Testis (tissue), 3 donors: Measurements from ENCODE around the gene ZMAT2. TPM values are rescaled to one million over a fixed set of nuclear protein-coding genes. Genes with fewer than 3 reads are reported as not detected.
A peak's percentile ranks its signal among the peaks of the same experiment; 100 is the strongest.

Experiments used
- DNase-seq: peaks from one replicate; pipeline ENCODE4 v3.0.0-alpha.2; 2019
- H3K27ac ChIP-seq, 2 donors: fragments of 200-600 bp; sonication (generic); one replicate each; pipeline ENCODE4 v1.5.1; 2019
- H3K27me3 ChIP-seq: fragments of 200-600 bp; sonication (generic); one replicate; pipeline ENCODE4 v1.5.1; 2019
- H3K36me3 ChIP-seq: fragments of 200-600 bp; sonication (generic); one replicate; pipeline ENCODE4 v1.5.1; 2017; ENCODE audit warnings: low read depth; ENCODE audit errors: missing control alignments
- H3K4me1 ChIP-seq: fragments of 200-600 bp; sonication (generic); one replicate; pipeline ENCODE4 v1.5.1; 2019
- H3K4me3 ChIP-seq, 2 donors: fragments of 200-600 bp; sonication (generic); one replicate each; pipeline ENCODE4 v1.5.1; 2017 to 2019
- H3K9me3 ChIP-seq: fragments of 200-600 bp; sonication (generic); one replicate; pipeline ENCODE4 v1.5.1; 2017
- POLR2A ChIP-seq: fragments of 450-650 bp; IDR thresholded peaks from one replicate; pipeline ENCODE4 v1.6.1; 2017; ENCODE audit warnings: antibody characterized with exemption, mild to moderate bottlenecking, moderate library complexity
- WGBS, 2 donors: methylation state at CpG; one replicate each; pipeline ENCODE4 v1.1.5; 2018; 5-methylcytosine and 5-hydroxymethylcytosine counted together
- intact Hi-C: fragments of 100-400 bp; cut with DNase I; formaldehyde crosslinking; loops from one replicate; pipeline ENCODE4 v1.15.1; 2023; ENCODE audit warnings: low total_unique reads
- polyA plus RNA-seq: library from polyadenylated mRNA; stranded (reverse); fragments of 350-450 nt; fragmentation: Illumina TruSeq; extraction: RNeasy Lipid Tissue Mini Kit (QIAGEN cat#74804); gene quantifications from one replicate; pipeline ENCODE4 v1.2.3, GENCODE V29; 2014; ENCODE audit warnings: low read depth, low replicate concordance; ENCODE audit not compliant: insufficient read depth
- total RNA-seq, 2 donors: library from RNA; depleted of rRNA; stranded (reverse); fragments of >200 nt; gene quantifications; one replicate each; pipeline ENCODE4 v1.2.3, GENCODE V29; 2016
- TF ChIP-seq, protein P1 (sequence below), 3 experiments: fragments of 450-650 bp in 2 of 3; fragments of 200-600 bp in 1 of 3; sonication (generic) in 1 of 3; IDR thresholded peaks; one replicate each; pipeline ENCODE4 v1.5.1; 2016 to 2019; ENCODE audit warnings: antibody characterized with exemption in 3 of 3, mild to moderate bottlenecking in 2 of 3, moderate library complexity in 1 of 3

ZMAT2 gene
- total and polyA plus RNA-seq, 3 donors from 2014 or later: 28.5 to 50.5 (median 30.2) TPM

GRCh38 chr5:140674211-140674610, 26.0 kb upstream of the ZMAT2 start:
- Histone ChIP-seq H3K36me3 (no peaks in the 10 kb centered on the region), H3K4me1 (no peaks in the 10 kb centered on the region), H3K9me3 (no peaks in the 10 kb centered on the region), H3K27me3 (no peaks in the 10 kb centered on the region), H3K27ac (no peak overlapping the region), H3K4me3 (peak overlapping the region in 1 of 2 donors; percentile 38)
- DNase-seq: no peak
- TF ChIP-seq, protein P1, sequence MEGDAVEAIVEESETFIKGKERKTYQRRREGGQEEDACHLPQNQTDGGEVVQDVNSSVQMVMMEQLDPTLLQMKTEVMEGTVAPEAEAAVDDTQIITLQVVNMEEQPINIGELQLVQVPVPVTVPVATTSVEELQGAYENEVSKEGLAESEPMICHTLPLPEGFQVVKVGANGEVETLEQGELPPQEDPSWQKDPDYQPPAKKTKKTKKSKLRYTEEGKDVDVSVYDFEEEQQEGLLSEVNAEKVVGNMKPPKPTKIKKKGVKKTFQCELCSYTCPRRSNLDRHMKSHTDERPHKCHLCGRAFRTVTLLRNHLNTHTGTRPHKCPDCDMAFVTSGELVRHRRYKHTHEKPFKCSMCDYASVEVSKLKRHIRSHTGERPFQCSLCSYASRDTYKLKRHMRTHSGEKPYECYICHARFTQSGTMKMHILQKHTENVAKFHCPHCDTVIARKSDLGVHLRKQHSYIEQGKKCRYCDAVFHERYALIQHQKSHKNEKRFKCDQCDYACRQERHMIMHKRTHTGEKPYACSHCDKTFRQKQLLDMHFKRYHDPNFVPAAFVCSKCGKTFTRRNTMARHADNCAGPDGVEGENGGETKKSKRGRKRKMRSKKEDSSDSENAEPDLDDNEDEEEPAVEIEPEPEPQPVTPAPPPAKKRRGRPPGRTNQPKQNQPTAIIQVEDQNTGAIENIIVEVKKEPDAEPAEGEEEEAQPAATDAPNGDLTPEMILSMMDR (IDR thresholded peaks at IDR 0.05): no peak
- no peak for TF ChIP-seq POLR2A
- WGBS, 2 donors: 78 to 80% methylated on average over 2 of the region's 2 CpGs
- intact Hi-C loops: no loop called here

DNA sequence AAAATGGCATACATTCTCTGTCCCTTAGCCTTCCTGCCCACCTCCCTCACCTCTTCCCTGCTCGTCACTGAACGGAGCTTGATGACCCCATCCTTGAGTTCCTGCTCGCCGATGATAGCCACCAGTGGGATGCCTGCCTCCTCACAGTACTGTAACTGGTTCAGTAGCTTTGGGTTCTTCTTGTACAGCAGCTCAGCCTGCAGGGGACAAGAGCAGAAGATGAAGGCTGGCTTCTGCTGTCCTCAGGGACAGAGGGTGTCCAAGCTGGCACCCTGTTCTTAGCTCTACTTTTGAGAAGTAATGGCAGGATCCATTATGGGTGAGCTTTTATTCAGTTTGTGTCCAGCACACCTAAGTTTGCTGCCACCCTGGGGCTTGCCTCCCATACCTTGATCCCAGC, 25.6 kb upstream of the ZMAT2 start:
- TF ChIP-seq, protein P1 (IDR thresholded peaks at IDR 0.05): no peak
- TF ChIP-seq POLR2A: no peak
- WGBS, 2 donors: 92 to 93% methylated on average over 4 of the region's 4 CpGs
- no peak for DNase-seq
- Histone ChIP-seq H3K27me3 (no peaks in the 10 kb centered on the region), H3K9me3 (no peaks in the 10 kb centered on the region), H3K4me1 (no peaks in the 10 kb centered on the region), H3K27ac (no peak overlapping the region), H3K4me3 (no peak overlapping the region), H3K36me3 (no peaks in the 10 kb centered on the region)
- intact Hi-C loops: no loop called here

DNA sequence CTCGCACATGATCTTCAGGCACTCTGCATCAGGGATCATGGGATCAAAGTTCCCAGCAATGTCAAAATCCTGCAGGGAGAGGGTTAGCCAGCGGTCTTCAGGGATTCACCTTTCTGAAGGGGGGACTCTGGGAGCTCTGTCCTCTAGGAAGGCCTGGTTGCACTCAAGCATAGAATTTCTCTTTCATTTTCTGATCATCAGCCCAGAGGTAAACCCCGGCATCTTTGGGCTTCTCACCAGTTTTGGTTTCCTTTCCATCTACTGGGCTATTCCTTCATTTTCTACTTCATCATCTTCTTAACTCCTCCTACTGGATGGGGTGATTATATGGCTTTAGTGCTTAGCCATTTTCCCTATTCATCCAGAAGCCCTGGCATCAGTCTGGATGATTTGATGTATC, 22.3 kb upstream of the ZMAT2 start:
- Histone ChIP-seq H3K36me3 (no peaks in the 10 kb centered on the region), H3K4me3 (no peak overlapping the region), H3K9me3 (no peaks in the 10 kb centered on the region), H3K27me3 (no peaks in the 10 kb centered on the region), H3K4me1 (no peaks in the 10 kb centered on the region), H3K27ac (no peak overlapping the region)
- intact Hi-C loops: no loop called here
- whole genome bisulfite sequencing, 2 donors: 87 to 94% methylated on average over 3 of the region's 3 CpGs
- no peak for DNase-seq
- TF ChIP-seq POLR2A: no peak
- TF ChIP-seq, protein P1 (IDR thresholded peaks at IDR 0.05): no peak

- intact Hi-C loops: no loop called here
- Histone ChIP-seq H3K36me3 (no peaks in the 10 kb centered on the region), H3K4me3 (no peak overlapping the region), H3K27me3 (no peaks in the 10 kb centered on the region), H3K4me1 (no peaks in the 10 kb centered on the region), H3K27ac (no peak overlapping the region), H3K9me3 (no peaks in the 10 kb centered on the region)
- no peak for DNase-seq
- TF ChIP-seq POLR2A: no peak
- TF ChIP-seq, protein P1 (IDR thresholded peaks at IDR 0.05): no peak
- 96 to 98% methylated on average over 7 of the region's 7 CpGs for WGBS, 2 donors
These were observed 21.3 kb upstream of the ZMAT2 start for GRCh38 chr5:140678993-140679392.

DNA sequence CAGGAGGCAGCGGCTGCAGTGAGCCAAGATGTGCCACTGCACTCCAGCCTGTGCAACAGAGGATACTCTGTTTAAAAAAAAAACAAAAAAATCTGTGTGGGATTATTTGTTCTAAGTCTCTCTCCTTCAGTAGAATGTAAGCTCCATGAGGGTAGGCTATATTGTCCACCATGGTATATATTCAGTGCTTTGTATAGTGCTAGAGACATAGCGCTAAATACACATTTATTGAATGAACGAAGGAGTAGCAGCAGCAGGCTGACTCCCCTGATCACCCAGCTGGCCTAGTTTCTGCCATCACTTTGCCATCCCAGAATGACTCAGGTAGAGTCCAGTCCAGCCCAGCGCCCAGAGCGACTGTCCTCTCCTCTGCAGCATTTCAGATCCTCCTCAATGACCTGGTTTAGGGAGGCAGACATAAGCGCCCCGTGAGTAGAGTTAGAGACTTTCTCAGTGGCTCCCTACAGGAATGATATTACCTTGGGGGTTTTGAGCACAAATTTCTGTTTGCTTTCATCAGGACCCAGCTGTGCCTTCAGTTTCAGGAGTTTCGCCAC, 9.8 kb upstream of the ZMAT2 start:
- DNase-seq: no peak
- intact Hi-C loops: no loop called here
- TF ChIP-seq, protein P1 (IDR thresholded peaks at IDR 0.05): no peak
- no peak for TF ChIP-seq POLR2A
- H3K27me3 ChIP-seq: no peaks in the 10 kb centered on the region
- H3K9me3 ChIP-seq: no peaks in the 10 kb centered on the region
- no peaks in the 10 kb centered on the region for H3K36me3 ChIP-seq
- H3K4me3 ChIP-seq: peak overlapping the region; percentile 70 to 83
- 32 to 37% methylated on average over 8 of the region's 8 CpGs for WGBS, 2 donors
- peaks cover 15% of the 10 kb centered on the region for H3K4me1 ChIP-seq
- peak overlapping the region; percentile 14 to 63 for H3K27ac ChIP-seq
